GM21526 (cell line): ENCODE results near the gene GCG.

Experiments
- ATAC-seq: cut with Tn5 transposase; IDR thresholded peaks from one replicate; pipeline ENCODE4 v1.9.1; 2021; ENCODE audit warnings: moderate library complexity; ENCODE audit not compliant: unreplicated experiment, low FRiP score

GCG gene

GRCh38 chr2:162106746-162107145, 45.3 kb downstream of the GCG start:
- ATAC-seq, result no peak

DNA sequence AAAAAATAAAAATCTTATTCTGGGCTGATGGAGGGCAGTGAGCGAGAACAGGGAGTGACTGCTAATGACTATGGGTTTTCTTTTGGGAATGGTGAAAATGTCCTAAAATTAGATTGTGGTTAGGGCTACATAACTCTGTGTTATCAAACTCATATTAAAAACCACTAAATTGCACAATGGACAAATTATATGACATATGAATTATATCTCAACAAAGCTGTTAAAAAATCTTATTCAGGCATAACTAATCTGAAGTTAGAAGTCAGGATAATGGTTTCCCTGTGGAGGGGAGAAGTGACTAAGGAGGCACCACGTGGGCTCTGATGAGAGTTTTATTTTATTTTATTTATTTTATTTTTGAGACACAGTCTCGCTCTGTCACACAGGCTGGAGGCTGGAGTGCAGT, 45.9 kb downstream of the GCG start:
- ATAC-seq, result no peak

- ATAC-seq, result no peak
Observed at GRCh38 chr2:162103443-162104009, 48.5 kb downstream of the GCG start.

DNA sequence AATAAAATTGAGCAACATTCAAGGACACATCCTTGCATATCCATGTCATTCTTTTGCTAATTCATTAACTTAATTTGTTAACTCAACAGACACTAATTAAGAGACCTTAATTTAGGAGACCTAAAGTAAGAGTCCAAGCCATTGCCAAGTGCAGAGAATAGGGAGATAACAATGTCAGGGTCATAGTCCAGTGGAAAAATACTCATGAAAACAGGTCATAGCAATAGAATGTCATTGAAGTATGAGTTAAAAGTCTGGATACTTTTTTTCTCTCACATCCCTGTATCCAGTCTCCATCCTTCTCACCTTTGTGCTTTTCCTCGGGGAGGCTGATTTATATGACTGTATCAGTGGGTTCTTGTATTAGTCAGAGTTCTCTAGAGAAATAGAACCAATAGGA, 51.5 kb downstream of the GCG start:
- ATAC-seq, result no peak

DNA sequence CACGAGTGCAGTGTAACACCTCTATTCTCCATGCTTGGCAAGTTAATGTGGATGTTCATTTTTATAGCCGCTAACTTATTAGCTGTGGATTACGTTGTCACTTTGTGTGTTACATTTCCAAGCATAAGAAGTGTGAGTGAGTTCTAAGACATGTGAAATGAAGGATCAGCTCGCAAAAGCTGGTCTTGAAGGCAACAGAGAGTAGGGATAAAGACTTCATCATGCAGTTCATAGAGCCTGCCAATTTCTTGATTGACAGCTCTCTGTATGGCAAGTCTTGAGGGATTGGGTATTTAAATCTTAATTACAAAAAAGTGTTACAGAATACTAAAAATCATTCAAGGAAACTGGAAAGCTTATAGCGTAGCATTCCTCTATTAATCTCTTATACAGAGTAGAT, 52.2 kb downstream of the GCG start:
- no peak for ATAC-seq
